GM18520 (cell line): ENCODE results near the gene RASGRF2.

Source experiments
- ATAC-seq: cut with Tn5 transposase; IDR thresholded peaks from one replicate; pipeline ENCODE4 v1.9.1; 2021; ENCODE audit not compliant: unreplicated experiment

Gene RASGRF2

GRCh38 chr5:81195335-81195929, 235.3 kb downstream of the RASGRF2 start:
- no peak for ATAC-seq

GRCh38 chr5:81202655-81203054, 242.5 kb downstream of the RASGRF2 start:
- no peak for ATAC-seq

GRCh38 chr5:81203729-81204128, 243.6 kb downstream of the RASGRF2 start:
- ATAC-seq, result no peak

GRCh38 chr5:81204205-81204604, 244.0 kb downstream of the RASGRF2 start:
- no peak for ATAC-seq

GRCh38 chr5:81205058-81205457, 244.9 kb downstream of the RASGRF2 start:
- no peak for ATAC-seq

- ATAC-seq, result no peak
Measured at GRCh38 chr5:81207009-81207408, 246.8 kb downstream of the RASGRF2 start.

- ATAC-seq, result no peak
Measured at GRCh38 chr5:81208904-81209303, 248.7 kb downstream of the RASGRF2 start.

GRCh38 chr5:81209386-81209785, 249.2 kb downstream of the RASGRF2 start:
- ATAC-seq, result no peak

GRCh38 chr5:81209869-81210493, 249.8 kb downstream of the RASGRF2 start:
- peak; percentile 33 for ATAC-seq

- ATAC-seq, result peak; percentile 52
Measured at GRCh38 chr5:81212211-81212751, 252.1 kb downstream of the RASGRF2 start.

GRCh38 chr5:81213070-81213469, 252.9 kb downstream of the RASGRF2 start:
- ATAC-seq, result no peak

- ATAC-seq, result peak; percentile 34
Measured at GRCh38 chr5:81214848-81215247, 254.7 kb downstream of the RASGRF2 start.

- no peak for ATAC-seq
Measured at GRCh38 chr5:81216152-81216551, 256.0 kb downstream of the RASGRF2 start.

GRCh38 chr5:81219389-81219788, 259.2 kb downstream of the RASGRF2 start:
- no peak for ATAC-seq

GRCh38 chr5:81222285-81222684, 262.1 kb downstream of the RASGRF2 start:
- ATAC-seq, result no peak

- no peak for ATAC-seq
Measured at GRCh38 chr5:81225463-81225862, 265.3 kb downstream of the RASGRF2 start.

GRCh38 chr5:81226286-81226685, 266.1 kb downstream of the RASGRF2 start:
- no peak for ATAC-seq

GRCh38 chr5:81226949-81227348, 266.8 kb downstream of the RASGRF2 start:
- no peak for ATAC-seq

- ATAC-seq, result no peak
Measured at GRCh38 chr5:81228084-81228483, 267.9 kb downstream of the RASGRF2 start.

- no peak for ATAC-seq
Measured at GRCh38 chr5:81230416-81230815, 270.3 kb downstream of the RASGRF2 start.

GRCh38 chr5:81232464-81233079, 272.4 kb downstream of the RASGRF2 start:
- no peak for ATAC-seq

- ATAC-seq, result no peak
Measured at GRCh38 chr5:81233080-81233634, 273.0 kb downstream of the RASGRF2 start, which contains the start of gene CKMT2. CKMT2 (plus strand) TSS chr5:81233322; CDS start chr5:81251133, 17,811 bp downstream.
